Right cardiac atrium (tissue), 5 donors: Measurements from ENCODE around the gene VGF. TPM values are rescaled to one million over a fixed set of nuclear protein-coding genes. Genes with fewer than 3 reads are reported as not detected.
"Not testable (repeated sequence)": the region's sequence is repeated elsewhere in the genome, so short reads cannot be mapped to it uniquely, and the experiment has no call there.

Experiments
- ATAC-seq, 2 donors: fragments of 200-7000 bp; cut with Tn5 transposase; one replicate each; pipeline versions ENCODE4 v1.8.0 to v1.9.1; 2020; ENCODE audit warnings: moderate library complexity in 2 of 2, mild to moderate bottlenecking in 1 of 2
- DNase-seq, 3 donors: peaks; one replicate each; pipeline ENCODE4 v3.0.0-alpha.2; 2020
- H3K27ac ChIP-seq: one replicate; pipeline ENCODE4 v1.5.1; 2013; ENCODE audit warnings: mild to moderate bottlenecking, low read length, control low read depth, moderate library complexity
- H3K27me3 ChIP-seq: one replicate; pipeline ENCODE4 v1.6.1; 2013; ENCODE audit not compliant: control insufficient read depth, insufficient read depth
- H3K4me1 ChIP-seq: one replicate; pipeline ENCODE4 v1.6.1; 2013; ENCODE audit warnings: low read length; ENCODE audit not compliant: control insufficient read depth, insufficient read depth
- H3K4me3 ChIP-seq: one replicate; pipeline ENCODE4 v1.5.1; 2013; ENCODE audit warnings: low read length, control low read depth
- H3K9me3 ChIP-seq: one replicate; pipeline ENCODE4 v1.6.1; 2013; ENCODE audit warnings: low read length; ENCODE audit not compliant: control insufficient read depth
- WGBS: extraction: QIAGEN DNeasy Blood & Tissue Kit; methylation state at CpG from one replicate; pipeline ENCODE4 v1.1.7; 2013; 5-methylcytosine and 5-hydroxymethylcytosine counted together
- intact Hi-C, 4 donors: fragments of 100-400 bp; cut with DNase I; formaldehyde crosslinking; loops; one replicate each; pipeline versions ENCODE4 v1.11.0 to v1.14.0; 2022 to 2023
- polyA plus RNA-seq: library from polyadenylated mRNA; stranded (reverse); fragments of 200-250 nt; gene quantifications from one replicate; pipeline ENCODE4 v1.2.3, GENCODE V29; 2013
- total RNA-seq, 4 donors: library from RNA; stranded (reverse); fragmentation: NEBNext Ultra II Directional; extraction: Animal tissue kit (Norgen Biotek cat#: 25700); gene quantifications; one replicate each; pipeline ENCODE4 v1.2.1, GENCODE V29; 2021
- donor health status: healthy with polysubstance abuse.
- donor health status: DM: no; HTN: yes; CAD: no.
- donor health status: DM: no; HTN: no; CAD: no.
- donor health status: DM: no; HTN: yes; CAD: no; lungs with severe emphysema.
- donor health status: DM: yes; HTN: yes; CAD: no.

VGF gene
- total and polyA plus RNA-seq, 5 donors: 0.07 TPM; not detected in 4

DNA sequence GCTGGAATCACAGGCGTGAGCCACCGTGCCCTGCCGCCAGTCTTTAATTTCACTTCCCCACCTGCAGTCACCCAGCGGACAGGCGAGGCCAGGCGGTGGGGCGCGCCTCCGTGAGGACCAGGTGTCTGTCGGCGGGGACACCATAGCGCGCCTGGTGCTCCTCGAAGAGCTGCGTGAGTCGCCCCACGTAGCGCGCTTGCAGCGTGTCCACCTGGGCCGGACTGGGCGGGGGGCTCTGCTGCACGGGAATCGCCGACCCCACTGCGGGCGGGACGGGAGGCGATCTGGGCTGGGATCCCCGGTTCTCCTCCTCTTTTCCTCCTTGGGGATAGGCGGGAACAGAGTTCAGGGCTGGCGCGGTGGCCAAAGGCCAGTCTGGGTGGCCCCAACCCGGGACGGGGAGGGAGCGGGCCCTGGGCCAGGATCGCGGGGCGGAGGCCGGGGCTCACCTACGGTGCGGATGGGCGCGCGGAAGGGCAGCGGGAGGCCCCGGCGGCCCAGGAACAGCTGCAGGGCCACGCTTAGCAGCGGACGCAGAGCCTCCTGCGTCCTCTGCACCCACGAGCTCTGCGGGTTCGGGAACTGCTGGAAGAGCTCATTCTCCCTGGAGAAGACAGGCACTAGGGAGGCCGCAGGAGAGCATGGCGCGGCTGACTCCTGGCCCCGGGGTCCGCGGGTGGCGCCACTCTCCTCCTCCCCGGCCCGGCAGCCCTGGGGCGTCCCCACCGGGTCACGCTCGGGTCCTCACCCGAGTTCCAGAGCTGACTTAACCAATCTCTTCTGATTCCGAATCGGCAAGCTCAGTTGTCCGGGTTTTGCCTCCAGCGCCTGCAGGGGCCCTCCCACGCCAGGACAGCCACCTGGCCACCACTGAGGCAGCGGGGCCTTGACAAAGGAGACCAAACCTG, 36.6 kb upstream of the VGF start:
- Histone ChIP-seq H3K4me3 (no peak overlapping the region), H3K27ac (no peak overlapping the region), H3K4me1 (no peaks in the 10 kb centered on the region), H3K9me3 (no peaks in the 10 kb centered on the region), H3K27me3 (no peaks in the 10 kb centered on the region)
- WGBS: 7% methylated on average over 75 of the region's 75 CpGs
- intact Hi-C loops: no loop called here
- ATAC-seq (peak; percentile 36 to 40), DNase-seq (peak in 1 of 3 donors; percentile 40)

DNA sequence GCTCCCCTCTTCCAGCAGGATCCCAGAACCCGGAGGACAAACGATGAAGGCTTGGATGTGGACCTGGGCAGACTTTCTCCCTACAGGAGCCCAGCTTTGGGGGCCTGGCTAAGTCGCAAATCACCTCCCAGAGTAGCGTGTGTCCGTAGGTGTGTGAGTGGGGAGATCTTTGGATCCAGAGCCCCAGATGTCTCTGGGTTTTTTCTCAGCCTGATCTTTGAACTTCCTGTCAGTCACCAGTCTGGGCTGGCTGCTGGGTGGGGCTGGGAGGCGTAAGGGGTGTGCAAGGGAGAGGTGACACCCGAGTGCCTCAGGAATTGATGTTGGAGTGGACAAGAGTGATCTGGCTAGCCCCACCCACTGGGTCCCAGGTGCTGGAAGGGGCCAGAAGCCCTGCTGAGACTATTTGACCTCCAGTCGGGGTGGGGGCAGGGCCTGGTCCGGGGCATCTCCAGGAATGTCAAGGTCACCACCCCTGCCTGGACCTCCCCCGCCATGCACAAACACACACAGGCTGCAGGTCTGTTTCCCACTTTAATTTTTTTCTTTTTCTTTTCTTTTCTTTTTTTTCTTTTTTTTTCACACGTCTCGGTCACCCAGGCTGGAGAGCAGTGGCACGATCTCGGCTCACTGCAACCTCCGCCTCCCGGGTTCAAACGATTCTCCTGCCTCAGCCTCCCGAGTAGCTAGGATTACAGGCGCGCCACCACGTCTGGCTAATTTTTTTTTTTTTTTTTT, 35.7 kb upstream of the VGF start, which contains the start of gene MOGAT3:
Gene MOGAT3 (minus strand): TSS at position 175 of the 738 bp plus-strand sequence. CDS start 182 bp downstream, outside the sequence.
- H3K27ac ChIP-seq: no peak within 1 kb of the TSS
- H3K4me1 ChIP-seq: no peaks in the 10 kb centered on the region
- DNase-seq (peak in 1 of 3 donors; percentile 40), ATAC-seq (peak in 1 of 2 donors; percentile 29)
- no peaks in the 10 kb centered on the region for H3K27me3 ChIP-seq
- 33% methylated on average over 21 of the region's 21 CpGs for WGBS
- no peaks in the 10 kb centered on the region for H3K9me3 ChIP-seq
- intact Hi-C loops: no loop called here
- H3K4me3 ChIP-seq: no peak within 1 kb of the TSS

DNA sequence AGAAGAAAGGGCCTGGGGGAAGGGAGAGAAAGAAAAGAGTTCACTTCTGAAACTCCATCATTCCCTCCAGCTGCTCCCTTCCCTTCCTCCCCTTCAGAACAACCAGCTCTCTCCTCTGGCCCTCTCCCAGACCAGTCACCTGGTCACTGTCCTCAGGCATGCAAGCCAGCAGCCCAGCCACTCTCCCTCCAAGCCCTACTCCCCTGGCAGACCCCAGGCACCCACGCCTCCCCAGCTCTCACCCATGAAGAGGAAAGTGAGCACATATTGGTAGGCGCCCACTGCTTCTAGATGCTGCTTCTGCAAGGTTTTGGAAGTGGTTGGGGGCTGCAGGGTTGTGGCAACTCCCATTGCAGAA, 35.1 kb upstream of the VGF start:
- Histone ChIP-seq H3K4me3 (no peak overlapping the region), H3K9me3 (no peaks in the 10 kb centered on the region), H3K4me1 (no peaks in the 10 kb centered on the region), H3K27me3 (no peaks in the 10 kb centered on the region), H3K27ac (no peak overlapping the region)
- ATAC-seq (no peak), DNase-seq (peak in 1 of 3 donors; percentile 16)
- 85% methylated on average over 2 of the region's 2 CpGs for WGBS
- intact Hi-C loops: no loop called here

DNA sequence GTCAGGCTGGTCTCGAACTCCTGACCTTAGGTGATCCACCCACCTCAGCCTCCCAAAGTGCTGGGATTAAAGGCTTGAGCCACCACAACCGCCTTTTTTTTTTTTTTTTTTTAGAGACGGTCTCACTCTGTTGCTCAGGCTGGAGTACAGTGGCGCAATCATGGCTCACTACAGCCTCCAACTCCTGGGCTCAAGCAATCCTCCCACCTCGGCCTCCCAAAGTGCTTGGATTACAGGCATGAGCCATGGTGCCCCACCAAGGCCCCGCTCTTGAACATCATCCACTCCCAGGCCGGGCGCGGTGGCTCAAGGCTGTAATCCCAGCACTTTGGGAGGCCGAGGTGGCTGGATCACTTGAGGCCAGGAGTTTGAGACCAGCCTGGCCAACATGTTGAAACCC, 34.2 kb upstream of the VGF start:
- WGBS: 90% methylated on average over 10 of the region's 10 CpGs
- H3K27ac ChIP-seq, H3K4me3 ChIP-seq, intact Hi-C loops, H3K9me3 ChIP-seq, DNase-seq, H3K27me3 ChIP-seq, H3K4me1 ChIP-seq, ATAC-seq: not testable (repeated sequence)

DNA sequence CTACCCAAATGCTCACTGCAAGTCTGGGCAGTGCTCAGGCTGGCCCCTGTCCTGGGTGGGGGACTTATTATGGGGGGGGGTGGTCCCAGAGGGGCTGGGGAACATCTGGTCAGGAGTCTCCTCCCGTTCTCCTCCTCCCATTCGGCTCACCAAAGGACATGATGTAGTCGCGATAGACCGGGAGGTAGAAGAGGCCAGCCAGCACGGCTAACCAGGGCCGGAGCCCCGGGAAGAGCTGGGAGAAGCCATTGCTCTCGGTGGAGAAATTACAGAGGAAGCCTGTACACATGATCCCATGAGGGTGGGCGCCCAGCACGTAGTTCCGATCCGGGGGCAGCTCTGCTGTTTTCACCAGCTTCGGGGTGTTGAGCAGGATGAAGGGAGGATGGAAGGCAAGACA, 33.1 kb upstream of the VGF start:
- H3K27ac ChIP-seq: no peak overlapping the region
- no peak for DNase-seq
- intact Hi-C loops: no loop called here
- WGBS: 61% methylated on average over 14 of the region's 14 CpGs
- no peak overlapping the region for H3K4me3 ChIP-seq
- no peaks in the 10 kb centered on the region for H3K4me1 ChIP-seq
- ATAC-seq: no peak
- no peaks in the 10 kb centered on the region for H3K9me3 ChIP-seq
- H3K27me3 ChIP-seq: no peaks in the 10 kb centered on the region

DNA sequence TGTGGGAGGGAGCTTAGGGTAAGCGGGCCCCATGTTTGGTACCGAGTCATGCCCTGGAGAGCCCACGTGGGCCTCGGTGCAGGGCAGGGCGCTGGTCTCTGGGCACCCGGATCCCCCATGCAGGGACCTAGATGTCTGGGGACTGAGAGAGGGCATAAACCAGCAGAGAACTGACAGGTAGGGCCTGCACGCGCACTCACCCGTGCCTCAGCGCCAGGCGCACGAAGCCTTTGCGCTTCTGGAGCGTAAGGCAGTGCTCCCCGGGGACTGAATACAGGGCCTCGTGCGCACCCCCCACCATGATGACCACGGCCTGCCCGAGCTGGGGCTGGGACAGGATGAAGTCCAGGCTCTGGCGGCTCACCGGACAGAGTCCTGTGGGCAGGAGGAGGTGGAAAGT, 32.6 kb upstream of the VGF start:
- DNase-seq (no peak), ATAC-seq (no peak)
- Histone ChIP-seq H3K4me3 (no peak overlapping the region), H3K27ac (no peak overlapping the region), H3K9me3 (no peaks in the 10 kb centered on the region), H3K27me3 (no peaks in the 10 kb centered on the region), H3K4me1 (no peaks in the 10 kb centered on the region)
- intact Hi-C loops: no loop called here
- 67% methylated on average over 21 of the region's 21 CpGs for WGBS

DNA sequence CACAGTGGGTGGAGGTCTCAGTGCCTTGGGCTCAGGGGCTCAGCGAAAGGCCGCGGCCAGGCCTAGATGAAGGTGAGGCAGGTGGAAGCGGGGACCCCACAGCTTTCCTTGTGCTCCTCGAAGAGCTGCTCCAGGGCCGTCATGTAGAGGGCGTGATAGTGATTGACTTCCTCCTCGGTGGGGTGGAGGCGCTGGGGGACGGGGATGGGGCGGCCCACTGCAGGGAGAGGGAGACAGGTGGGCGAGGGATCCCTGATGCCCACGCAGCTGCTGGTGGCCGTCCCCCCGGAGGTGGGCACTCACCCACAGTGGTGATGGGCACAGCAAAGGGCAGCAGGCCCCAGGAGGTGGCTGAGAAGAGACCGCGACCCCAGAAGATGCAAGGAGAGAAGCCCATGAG, 30.5 kb upstream of the VGF start:
- no peaks in the 10 kb centered on the region for H3K4me1 ChIP-seq
- no peak overlapping the region for H3K27ac ChIP-seq
- H3K27me3 ChIP-seq: no peaks in the 10 kb centered on the region
- no peak overlapping the region for H3K4me3 ChIP-seq
- H3K9me3 ChIP-seq: no peaks in the 10 kb centered on the region
- intact Hi-C loops: no loop called here
- ATAC-seq (no peak), DNase-seq (no peak)
- WGBS: 84% methylated on average over 17 of the region's 17 CpGs

DNA sequence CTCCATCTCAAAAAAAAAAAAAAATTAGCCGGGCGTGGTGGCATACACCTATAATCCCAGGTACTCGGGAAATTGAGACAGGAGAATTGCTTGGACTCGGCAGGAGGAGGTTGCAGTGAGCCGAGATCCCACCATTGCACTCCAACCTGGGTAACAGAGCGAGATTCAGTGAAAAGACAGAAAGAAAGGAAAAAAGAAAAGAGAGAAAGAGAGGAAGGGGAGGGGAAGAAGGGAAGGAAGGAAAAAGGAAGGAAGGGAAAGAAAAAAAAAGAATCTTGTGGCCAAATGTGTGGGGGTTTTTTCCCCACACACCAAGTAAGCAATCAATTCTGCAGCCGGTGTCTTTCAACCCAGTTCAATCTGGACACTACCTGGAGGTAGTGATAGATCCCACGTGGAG, 23.7 kb upstream of the VGF start:
- 80% methylated on average over 8 of the region's 8 CpGs for WGBS
- intact Hi-C loops: loop anchor here in 1 of 4 donors (5.0 kb wide), 1 partner anchor 42 kb away; no protein-coding TSS in a partner anchor
- no peak for DNase-seq
- no peak overlapping the region for H3K4me3 ChIP-seq
- no peaks in the 10 kb centered on the region for H3K4me1 ChIP-seq
- no peaks in the 10 kb centered on the region for H3K27me3 ChIP-seq
- no peak for ATAC-seq
- H3K27ac ChIP-seq: no peak overlapping the region
- no peaks in the 10 kb centered on the region for H3K9me3 ChIP-seq

DNA sequence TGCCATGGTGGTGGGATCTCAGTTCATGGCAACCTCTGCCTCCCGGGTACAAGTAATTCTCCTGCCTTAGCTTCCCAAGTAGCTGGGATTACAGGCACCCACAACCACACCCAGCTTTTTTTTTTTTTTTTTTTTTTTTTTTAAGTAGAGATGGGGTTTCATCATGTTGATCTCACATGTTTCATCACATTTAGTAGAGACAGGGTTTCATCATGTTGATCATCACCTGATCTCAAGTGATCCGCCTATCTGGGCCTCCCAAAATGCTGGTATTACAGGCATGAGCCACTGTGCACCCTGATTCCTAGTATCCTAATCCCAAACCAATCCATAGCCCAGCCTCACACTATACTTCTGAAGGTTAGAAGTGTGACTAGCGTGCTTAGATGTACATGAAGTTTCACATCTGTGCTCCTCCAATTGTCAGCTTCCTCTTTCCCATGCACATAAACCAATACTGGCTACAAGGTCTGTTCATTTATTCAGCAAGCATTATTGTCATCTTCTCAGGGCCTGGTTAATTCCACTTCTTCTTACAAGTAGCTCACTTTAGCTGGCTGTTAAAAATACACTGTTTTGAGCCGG, 21.6 kb upstream of the VGF start:
- no peaks in the 10 kb centered on the region for H3K9me3 ChIP-seq
- H3K27me3 ChIP-seq: no peaks in the 10 kb centered on the region
- H3K4me1 ChIP-seq: no peaks in the 10 kb centered on the region
- H3K27ac ChIP-seq: no peak overlapping the region
- H3K4me3 ChIP-seq: no peak overlapping the region
- ATAC-seq (no peak), DNase-seq (no peak)
- WGBS: 81% methylated on average over 4 of the region's 4 CpGs
- intact Hi-C loops: loop anchor here in 1 of 4 donors (5.0 kb wide), 1 partner anchor 40 kb away; no protein-coding TSS in a partner anchor

- no peak overlapping the region for H3K27ac ChIP-seq
- no peak overlapping the region for H3K4me3 ChIP-seq
- no peak for ATAC-seq
- H3K27me3 ChIP-seq: no peaks in the 10 kb centered on the region
- no peak for DNase-seq
- H3K9me3 ChIP-seq: no peaks in the 10 kb centered on the region
- H3K4me1 ChIP-seq: no peaks in the 10 kb centered on the region
- intact Hi-C loops: loop anchor here in 1 of 4 donors (5.0 kb wide), 1 partner anchor 39 kb away; no protein-coding TSS in a partner anchor
- 58% methylated on average over 6 of the region's 6 CpGs for WGBS
These were observed 20.8 kb upstream of the VGF start for GRCh38 chr7:101186194-101186593.
